ENCODE results near the gene SLC27A3. TPM values are rescaled to one million over a fixed set of nuclear protein-coding genes. Genes with fewer than 3 reads are reported as not detected.

SLC27A3 gene
- polyA plus RNA-seq, 2 of the 4 experiments (the other 2 are of a cell fraction): 1.3 to 2.1 TPM

DNA sequence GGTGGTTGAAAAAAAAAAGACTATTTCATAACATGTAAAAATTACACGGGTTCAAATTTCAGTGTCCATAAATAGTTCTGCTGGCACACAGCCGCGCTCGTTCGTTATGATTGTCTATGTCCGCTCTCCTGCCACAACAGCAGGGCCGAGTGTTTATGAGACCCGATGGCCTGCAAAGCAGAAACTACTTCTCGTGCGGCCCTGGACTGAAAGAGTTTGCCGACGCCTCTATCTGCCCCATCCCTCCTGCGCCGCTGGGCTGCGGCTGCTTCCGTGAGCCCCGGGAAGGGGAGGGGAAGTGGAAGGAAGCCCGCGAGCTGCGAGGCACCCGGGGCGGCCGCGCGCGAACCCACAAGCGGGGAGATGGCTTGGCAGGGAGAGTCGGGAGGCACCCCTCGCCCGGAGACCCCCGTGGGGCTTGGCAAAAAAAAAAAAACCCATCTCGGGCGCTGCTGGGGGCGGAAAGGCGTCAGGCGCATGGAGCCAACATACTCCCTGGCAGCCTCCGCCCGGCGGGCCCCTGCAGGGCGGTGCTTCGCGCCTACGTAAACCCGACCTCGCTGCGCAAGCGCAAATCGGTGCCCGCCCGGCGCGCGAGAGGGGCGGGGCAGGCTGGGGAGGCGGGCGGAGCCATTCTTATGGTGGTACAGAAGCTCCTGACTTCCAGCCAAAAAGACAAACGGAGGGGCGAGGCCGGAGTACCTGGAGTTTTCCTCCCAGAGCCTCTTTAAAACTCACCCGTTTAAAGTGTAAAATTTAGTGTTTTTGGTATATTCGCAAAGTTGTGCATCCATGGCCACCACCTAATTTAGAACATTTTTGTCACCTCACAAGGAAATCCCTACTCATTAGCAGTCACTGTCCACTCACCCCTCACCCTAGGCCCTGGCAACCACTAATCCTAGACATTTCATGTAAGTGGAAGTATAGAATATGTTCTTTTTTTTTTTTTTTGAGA, 8.3 kb downstream of the SLC27A3 start:
- peak; percentile 92 to 95 for DNase-seq (ENCODE audit: low read depth in 1 of 2, low spot score in 1 of 2)
- peak overlapping the region; percentile 83 for H3K4me2 ChIP-seq
- ChIA-PET CTCF (interaction anchor here (0.6 to 5.7 kb wide), 6 partner anchors 9 to 67 kb away, joined by 3 to 29 read pairs (median 4); no protein-coding TSS in a partner anchor), POLR2A (interaction anchor here (0.7 to 1.4 kb wide), 6 partner anchors 8 to 207 kb away, joined by 3 to 5 read pairs (median 4); partner anchors contain the start of genes JTB and SLC27A3)
- peak overlapping the region; percentile 53 for H3K4me3 ChIP-seq
- 1% methylated on average over 33 of the region's 61 CpGs for WGBS (ENCODE audit: missing lambda C conversion rate)
- H3K27ac ChIP-seq: peak overlapping the region; percentile 86 to 95
- FAIRE-seq: no peak
- H3K4me1 ChIP-seq: peaks cover 4% of the 10 kb centered on the region; the same call in 2 of the 3 replicates
- H3K9me3 ChIP-seq: no peaks in the 10 kb centered on the region
- peak; percentile 92 to 96 for ATAC-seq
- TF ChIP-seq, protein P1, sequence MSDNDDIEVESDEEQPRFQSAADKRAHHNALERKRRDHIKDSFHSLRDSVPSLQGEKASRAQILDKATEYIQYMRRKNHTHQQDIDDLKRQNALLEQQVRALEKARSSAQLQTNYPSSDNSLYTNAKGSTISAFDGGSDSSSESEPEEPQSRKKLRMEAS (IDR thresholded peaks at IDR 0.05): peak; percentile 86
- TF ChIP-seq, protein P2, sequence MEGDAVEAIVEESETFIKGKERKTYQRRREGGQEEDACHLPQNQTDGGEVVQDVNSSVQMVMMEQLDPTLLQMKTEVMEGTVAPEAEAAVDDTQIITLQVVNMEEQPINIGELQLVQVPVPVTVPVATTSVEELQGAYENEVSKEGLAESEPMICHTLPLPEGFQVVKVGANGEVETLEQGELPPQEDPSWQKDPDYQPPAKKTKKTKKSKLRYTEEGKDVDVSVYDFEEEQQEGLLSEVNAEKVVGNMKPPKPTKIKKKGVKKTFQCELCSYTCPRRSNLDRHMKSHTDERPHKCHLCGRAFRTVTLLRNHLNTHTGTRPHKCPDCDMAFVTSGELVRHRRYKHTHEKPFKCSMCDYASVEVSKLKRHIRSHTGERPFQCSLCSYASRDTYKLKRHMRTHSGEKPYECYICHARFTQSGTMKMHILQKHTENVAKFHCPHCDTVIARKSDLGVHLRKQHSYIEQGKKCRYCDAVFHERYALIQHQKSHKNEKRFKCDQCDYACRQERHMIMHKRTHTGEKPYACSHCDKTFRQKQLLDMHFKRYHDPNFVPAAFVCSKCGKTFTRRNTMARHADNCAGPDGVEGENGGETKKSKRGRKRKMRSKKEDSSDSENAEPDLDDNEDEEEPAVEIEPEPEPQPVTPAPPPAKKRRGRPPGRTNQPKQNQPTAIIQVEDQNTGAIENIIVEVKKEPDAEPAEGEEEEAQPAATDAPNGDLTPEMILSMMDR (IDR thresholded peaks at IDR 0.05): no peak
- TF ChIP-seq POLR2A (IDR thresholded peaks at IDR 0.05; ENCODE audit: low read length) (peak; percentile 87), MYC (IDR thresholded peaks at IDR 0.05; ENCODE audit: borderline replicate concordance, low read length) (peak; percentile 70; the same call in 1 of the 2 replicates), BHLHE40 (IDR thresholded peaks at IDR 0.05; ENCODE audit: low read depth, low read length) (no peak), JUN (IDR thresholded peaks at IDR 0.05) (peak; percentile 81 to 90; a peak in 4 of 5 replicates), TP53 (CRISPR knock-in tag; IDR thresholded peaks at IDR 0.05) (no peak), ZNF302 (CRISPR knock-in tag; IDR thresholded peaks at IDR 0.05) (no peak), PHF8 (IDR thresholded peaks at IDR 0.05; ENCODE audit: borderline replicate concordance, low read depth) (peak; percentile 97), ZFP36 (IDR thresholded peaks at IDR 0.05; ENCODE audit: borderline replicate concordance, partially characterized antibody) (no peak), CHD4 (IDR thresholded peaks at IDR 0.05; ENCODE audit: borderline replicate concordance) (no peak), POLR2AphosphoS2 (conservative IDR thresholded peaks at IDR 0.05; ENCODE audit: low read length) (no peak), MAFK (IDR thresholded peaks at IDR 0.05; ENCODE audit: partially characterized antibody) (no peak), CEBPB (IDR thresholded peaks at IDR 0.05) (no peak), HOXB5 (CRISPR knock-in tag; IDR thresholded peaks at IDR 0.05) (no peak)
- TF ChIP-seq, protein P3, sequence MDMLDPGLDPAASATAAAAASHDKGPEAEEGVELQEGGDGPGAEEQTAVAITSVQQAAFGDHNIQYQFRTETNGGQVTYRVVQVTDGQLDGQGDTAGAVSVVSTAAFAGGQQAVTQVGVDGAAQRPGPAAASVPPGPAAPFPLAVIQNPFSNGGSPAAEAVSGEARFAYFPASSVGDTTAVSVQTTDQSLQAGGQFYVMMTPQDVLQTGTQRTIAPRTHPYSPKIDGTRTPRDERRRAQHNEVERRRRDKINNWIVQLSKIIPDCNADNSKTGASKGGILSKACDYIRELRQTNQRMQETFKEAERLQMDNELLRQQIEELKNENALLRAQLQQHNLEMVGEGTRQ (IDR thresholded peaks at IDR 0.05): no peak
- TF ChIP-seq, protein P4, sequence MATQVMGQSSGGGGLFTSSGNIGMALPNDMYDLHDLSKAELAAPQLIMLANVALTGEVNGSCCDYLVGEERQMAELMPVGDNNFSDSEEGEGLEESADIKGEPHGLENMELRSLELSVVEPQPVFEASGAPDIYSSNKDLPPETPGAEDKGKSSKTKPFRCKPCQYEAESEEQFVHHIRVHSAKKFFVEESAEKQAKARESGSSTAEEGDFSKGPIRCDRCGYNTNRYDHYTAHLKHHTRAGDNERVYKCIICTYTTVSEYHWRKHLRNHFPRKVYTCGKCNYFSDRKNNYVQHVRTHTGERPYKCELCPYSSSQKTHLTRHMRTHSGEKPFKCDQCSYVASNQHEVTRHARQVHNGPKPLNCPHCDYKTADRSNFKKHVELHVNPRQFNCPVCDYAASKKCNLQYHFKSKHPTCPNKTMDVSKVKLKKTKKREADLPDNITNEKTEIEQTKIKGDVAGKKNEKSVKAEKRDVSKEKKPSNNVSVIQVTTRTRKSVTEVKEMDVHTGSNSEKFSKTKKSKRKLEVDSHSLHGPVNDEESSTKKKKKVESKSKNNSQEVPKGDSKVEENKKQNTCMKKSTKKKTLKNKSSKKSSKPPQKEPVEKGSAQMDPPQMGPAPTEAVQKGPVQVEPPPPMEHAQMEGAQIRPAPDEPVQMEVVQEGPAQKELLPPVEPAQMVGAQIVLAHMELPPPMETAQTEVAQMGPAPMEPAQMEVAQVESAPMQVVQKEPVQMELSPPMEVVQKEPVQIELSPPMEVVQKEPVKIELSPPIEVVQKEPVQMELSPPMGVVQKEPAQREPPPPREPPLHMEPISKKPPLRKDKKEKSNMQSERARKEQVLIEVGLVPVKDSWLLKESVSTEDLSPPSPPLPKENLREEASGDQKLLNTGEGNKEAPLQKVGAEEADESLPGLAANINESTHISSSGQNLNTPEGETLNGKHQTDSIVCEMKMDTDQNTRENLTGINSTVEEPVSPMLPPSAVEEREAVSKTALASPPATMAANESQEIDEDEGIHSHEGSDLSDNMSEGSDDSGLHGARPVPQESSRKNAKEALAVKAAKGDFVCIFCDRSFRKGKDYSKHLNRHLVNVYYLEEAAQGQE (IDR thresholded peaks at IDR 0.05): peak; percentile 39; the same call in 1 of the 2 replicates
- TF ChIP-seq, protein P5, sequence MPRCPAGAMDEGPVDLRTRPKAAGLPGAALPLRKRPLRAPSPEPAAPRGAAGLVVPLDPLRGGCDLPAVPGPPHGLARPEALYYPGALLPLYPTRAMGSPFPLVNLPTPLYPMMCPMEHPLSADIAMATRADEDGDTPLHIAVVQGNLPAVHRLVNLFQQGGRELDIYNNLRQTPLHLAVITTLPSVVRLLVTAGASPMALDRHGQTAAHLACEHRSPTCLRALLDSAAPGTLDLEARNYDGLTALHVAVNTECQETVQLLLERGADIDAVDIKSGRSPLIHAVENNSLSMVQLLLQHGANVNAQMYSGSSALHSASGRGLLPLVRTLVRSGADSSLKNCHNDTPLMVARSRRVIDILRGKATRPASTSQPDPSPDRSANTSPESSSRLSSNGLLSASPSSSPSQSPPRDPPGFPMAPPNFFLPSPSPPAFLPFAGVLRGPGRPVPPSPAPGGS (IDR thresholded peaks at IDR 0.05): peak; percentile 95
- TF ChIP-seq, protein P6, sequence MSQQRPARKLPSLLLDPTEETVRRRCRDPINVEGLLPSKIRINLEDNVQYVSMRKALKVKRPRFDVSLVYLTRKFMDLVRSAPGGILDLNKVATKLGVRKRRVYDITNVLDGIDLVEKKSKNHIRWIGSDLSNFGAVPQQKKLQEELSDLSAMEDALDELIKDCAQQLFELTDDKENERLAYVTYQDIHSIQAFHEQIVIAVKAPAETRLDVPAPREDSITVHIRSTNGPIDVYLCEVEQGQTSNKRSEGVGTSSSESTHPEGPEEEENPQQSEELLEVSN (IDR thresholded peaks at IDR 0.05; ENCODE audit: borderline replicate concordance, low read depth): peak; percentile 81
